ENCODE data around the gene SOCS2.

DNA sequence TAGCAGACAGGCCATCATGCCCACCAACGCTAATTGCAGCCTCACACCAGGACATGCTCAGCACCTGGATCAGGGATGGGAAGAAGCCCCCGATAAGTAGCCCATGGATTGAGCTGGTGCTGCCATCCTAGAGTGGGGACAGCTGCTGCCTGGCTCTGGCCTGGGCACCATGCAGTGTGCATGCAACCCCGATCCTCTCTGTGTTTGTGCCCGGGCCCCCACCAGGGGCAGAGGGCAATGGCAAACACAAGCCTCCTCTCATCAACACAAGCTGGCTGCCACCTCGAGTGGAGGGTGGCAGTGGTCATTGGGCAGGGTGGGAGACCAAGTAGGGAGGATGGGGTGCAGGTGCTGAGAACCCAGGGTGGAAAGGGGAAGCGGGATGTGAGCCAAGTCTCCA, 23.3 kb upstream of the SOCS2 start:
- TF ChIP-seq ZNF274 (IDR thresholded peaks at IDR 0.05; ENCODE audit: low read depth, low read length), result no peak
- no peak for TF ChIP-seq YY1 (IDR thresholded peaks at IDR 0.05; ENCODE audit: insufficient read depth, insufficient read length)
